ENCODE measurements around the gene RGS19. TPM values are rescaled to one million over a fixed set of nuclear protein-coding genes. Genes with fewer than 3 reads are reported as not detected.

Gene RGS19
- total and polyA plus RNA-seq, 11 donors = 3.2 to 25.6 (median 5.3) TPM

- H3K27ac ChIP-seq = peak overlapping the region; percentile 45 to 98 (median 91)
- no peaks in the 10 kb centered on the region for H3K36me3 ChIP-seq
- peaks cover 3 to 59% (median 39%) of the 10 kb centered on the region in 12 donors for H3K4me1 ChIP-seq
- ATAC-seq = peak in 3 of 4 donors; percentile 45 to 62 (median 49)
- peak overlapping the region in 11 of 12 donors; percentile 7 to 49 (median 40) for H3K4me3 ChIP-seq
- WGBS, 4 donors = 31 to 55% (median 32%) methylated on average over 19 to 33 of the region's 33 CpGs
- TF ChIP-seq CTCF (IDR thresholded peaks at IDR 0.05) (peak; percentile 76 to 90 (median 84)), POLR2A (IDR thresholded peaks at IDR 0.05) (no peak)
- peaks cover 0 to 18% (median 0%) of the 10 kb centered on the region in 9 donors for H3K27me3 ChIP-seq
- intact Hi-C loops (cut with DNase I) = loop anchor here in 5 of 10 donors (2.0 to 5.0 kb wide), 3 partner anchors 19 to 77 kb away; partner anchors contain the start of gene PRPF6 (in 2 of the 5)
- no peaks in the 10 kb centered on the region for H3K9me3 ChIP-seq
- DNase-seq = peak; percentile 79 to 89 (median 85)
Measured at GRCh38 chr20:64057628-64058498, 21.5 kb downstream of the RGS19 start.

GRCh38 chr20:64056889-64057627 is 22.3 kb downstream of the RGS19 start:
- no peak for DNase-seq
- Histone ChIP-seq H3K9me3 (no peaks in the 10 kb centered on the region), H3K27me3 (peaks cover 0 to 20% (median 0%) of the 10 kb centered on the region in 9 donors), H3K36me3 (no peaks in the 10 kb centered on the region), H3K27ac (peak overlapping the region; percentile 70 to 98 (median 91)), H3K4me3 (peak overlapping the region in 11 of 12 donors; percentile 7 to 49 (median 40)), H3K4me1 (peaks cover 0 to 59% (median 37%) of the 10 kb centered on the region in 12 donors)
- TF ChIP-seq POLR2A (IDR thresholded peaks at IDR 0.05) (no peak), CTCF (IDR thresholded peaks at IDR 0.05) (no peak)
- 44 to 67% (median 49%) methylated on average over 28 to 39 of the region's 39 CpGs for WGBS, 4 donors
- intact Hi-C loops (cut with DNase I) = loop anchor here in 5 of 10 donors (1.0 to 5.0 kb wide), 4 partner anchors 18 to 76 kb away; partner anchors contain the start of gene PRPF6 (in 2 of the 5)
- peak in 1 of 4 donors; percentile 22 for ATAC-seq

DNA sequence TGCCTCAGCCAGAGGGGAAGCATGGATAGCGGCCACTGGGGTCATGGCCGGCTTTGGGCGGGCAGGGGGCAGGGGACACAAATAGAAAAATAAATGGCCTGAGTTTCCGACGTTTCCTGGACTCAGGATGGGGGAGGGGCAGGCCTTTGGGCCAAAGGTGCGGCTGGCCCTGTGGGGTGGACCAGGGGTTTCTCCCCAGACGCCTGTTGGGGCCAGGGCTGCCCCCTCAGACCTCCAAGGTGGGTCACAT is 22.8 kb downstream of the RGS19 start:
- 32 to 49% (median 45%) methylated on average over 5 to 7 of the region's 7 CpGs for WGBS, 4 donors
- DNase-seq (peak in 2 of 5 donors; percentile 62 to 66), ATAC-seq (peak in 1 of 4 donors; percentile 4)
- Histone ChIP-seq H3K27me3 (peaks cover 0 to 21% (median 0%) of the 10 kb centered on the region in 9 donors), H3K27ac (peak overlapping the region; percentile 70 to 98 (median 91)), H3K4me3 (peak overlapping the region in 10 of 12 donors; percentile 22 to 49 (median 41)), H3K36me3 (no peaks in the 10 kb centered on the region), H3K4me1 (peaks cover 0 to 59% (median 39%) of the 10 kb centered on the region in 12 donors), H3K9me3 (no peaks in the 10 kb centered on the region)
- no peak for TF ChIP-seq POLR2A (IDR thresholded peaks at IDR 0.05)
- TF ChIP-seq CTCF (IDR thresholded peaks at IDR 0.05) = no peak
- intact Hi-C loops (cut with DNase I) = loop anchor here in 5 of 10 donors (1.0 to 5.0 kb wide), 4 partner anchors 17 to 76 kb away; partner anchors contain the start of gene PRPF6 (in 2 of the 5)

All from heart left ventricle (tissue), 16 donors.